Measurements from ENCODE around the gene ANXA4. TPM values are rescaled to one million over a fixed set of nuclear protein-coding genes. Genes with fewer than 3 reads are reported as not detected.
A peak's percentile ranks its signal among the peaks of the same experiment; 100 is the strongest.

ANXA4 gene
- total RNA-seq, 2 donors from 2014 or later = 11.4 to 13.4 TPM

GRCh38 chr2:69781321-69782248, 39.7 kb downstream of the ANXA4 start:
- ATAC-seq (no peak), DNase-seq (no peak)
- no peaks in the 10 kb centered on the region for H3K9me3 ChIP-seq (ENCODE audit: control insufficient read depth, low read length, poor library complexity, severe bottlenecking)
- Mint-ChIP-seq H3K4me1 (peaks cover 8% of the 10 kb centered on the region), H3K36me3 (ENCODE audit: low read depth) (peaks cover 6% of the 10 kb centered on the region), H3K27ac (no peak overlapping the region), H3K4me3 (no peak overlapping the region), H3K27me3 (no peaks in the 10 kb centered on the region)

DNA sequence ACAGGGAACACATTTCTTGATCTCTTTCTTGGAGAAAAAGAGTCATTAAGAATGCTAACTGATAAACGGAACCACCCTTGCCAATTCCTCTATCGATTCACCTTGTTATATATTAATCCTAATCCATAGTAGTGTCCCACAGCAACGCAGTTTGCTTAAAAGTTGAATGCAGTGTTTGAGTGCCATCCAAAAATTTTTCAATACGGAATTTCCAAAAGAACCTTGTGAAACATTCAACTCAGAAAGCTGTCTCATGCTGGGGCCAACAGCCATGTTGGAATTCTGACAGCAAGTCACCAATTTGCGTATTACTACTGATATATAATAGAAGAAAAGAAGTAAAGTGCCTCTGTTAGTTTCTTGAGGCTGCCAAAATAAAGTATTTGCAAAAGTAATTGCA, 42.3 kb downstream of the ANXA4 start:
- Mint-ChIP-seq H3K4me3 (no peak overlapping the region), H3K27ac (no peak overlapping the region), H3K36me3 (ENCODE audit: low read depth) (peaks cover 6% of the 10 kb centered on the region), H3K27me3 (no peaks in the 10 kb centered on the region), H3K4me1 (peaks cover 13% of the 10 kb centered on the region)
- DNase-seq (no peak), ATAC-seq (no peak)
- H3K9me3 ChIP-seq (ENCODE audit: control insufficient read depth, low read length, poor library complexity, severe bottlenecking) = no peaks in the 10 kb centered on the region

DNA sequence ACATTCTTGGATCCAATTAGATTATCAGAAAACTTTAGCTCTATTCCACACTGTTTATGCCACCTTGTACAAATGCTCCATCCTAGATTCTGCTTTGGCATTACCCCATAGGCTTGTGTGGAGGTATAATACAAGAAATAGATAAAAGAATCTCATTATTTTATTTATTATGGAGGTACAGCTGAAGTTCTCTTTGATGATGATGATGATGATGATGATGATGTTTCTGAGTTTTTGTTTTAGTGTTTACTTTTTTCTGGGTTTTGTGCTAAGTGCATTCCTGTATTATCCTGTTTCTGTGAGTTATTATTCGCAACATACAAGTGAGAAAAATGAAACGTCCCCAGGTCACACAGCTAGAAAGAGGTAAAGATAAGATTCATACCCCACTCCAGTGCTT, 43.4 kb downstream of the ANXA4 start:
- peaks cover 6% of the 10 kb centered on the region for H3K36me3 Mint-ChIP-seq (ENCODE audit: low read depth)
- H3K27ac Mint-ChIP-seq = peak overlapping the region; percentile 81
- H3K4me1 Mint-ChIP-seq = peaks cover 16% of the 10 kb centered on the region
- ATAC-seq = no peak
- H3K9me3 ChIP-seq (ENCODE audit: control insufficient read depth, low read length, poor library complexity, severe bottlenecking) = no peaks in the 10 kb centered on the region
- no peak for DNase-seq
- H3K27me3 Mint-ChIP-seq = no peaks in the 10 kb centered on the region
- H3K4me3 Mint-ChIP-seq = no peak overlapping the region

DNA sequence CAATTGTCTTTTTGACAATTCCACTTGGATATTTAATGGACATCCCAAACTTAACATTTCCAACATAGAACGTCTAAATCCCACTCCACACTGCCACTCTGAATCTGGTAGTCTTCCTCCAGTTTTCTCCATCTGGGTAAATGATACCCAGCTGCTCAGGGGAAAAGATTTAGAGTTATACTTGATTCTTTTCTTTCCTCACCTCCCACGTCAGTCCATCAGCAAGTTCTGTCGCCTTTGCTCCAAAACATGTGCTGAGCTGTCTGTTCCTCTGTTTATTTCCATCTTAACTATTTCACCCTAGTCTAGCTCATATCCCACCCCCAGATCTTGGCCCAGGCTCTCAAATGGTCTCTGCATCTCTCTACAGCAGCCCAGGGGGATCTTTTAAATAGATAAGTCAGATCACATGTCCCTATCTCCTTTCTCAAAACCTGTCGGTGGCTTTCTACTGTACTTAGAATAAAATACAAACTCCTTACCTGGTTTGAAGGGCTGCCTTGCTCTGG, 44.2 kb downstream of the ANXA4 start:
- ATAC-seq (no peak), DNase-seq (no peak)
- Mint-ChIP-seq H3K4me3 (no peak overlapping the region), H3K4me1 (peaks cover 16% of the 10 kb centered on the region), H3K27me3 (no peaks in the 10 kb centered on the region), H3K27ac (peak overlapping the region; percentile 81), H3K36me3 (ENCODE audit: low read depth) (peaks cover 6% of the 10 kb centered on the region)
- H3K9me3 ChIP-seq (ENCODE audit: control insufficient read depth, low read length, poor library complexity, severe bottlenecking) = no peaks in the 10 kb centered on the region

DNA sequence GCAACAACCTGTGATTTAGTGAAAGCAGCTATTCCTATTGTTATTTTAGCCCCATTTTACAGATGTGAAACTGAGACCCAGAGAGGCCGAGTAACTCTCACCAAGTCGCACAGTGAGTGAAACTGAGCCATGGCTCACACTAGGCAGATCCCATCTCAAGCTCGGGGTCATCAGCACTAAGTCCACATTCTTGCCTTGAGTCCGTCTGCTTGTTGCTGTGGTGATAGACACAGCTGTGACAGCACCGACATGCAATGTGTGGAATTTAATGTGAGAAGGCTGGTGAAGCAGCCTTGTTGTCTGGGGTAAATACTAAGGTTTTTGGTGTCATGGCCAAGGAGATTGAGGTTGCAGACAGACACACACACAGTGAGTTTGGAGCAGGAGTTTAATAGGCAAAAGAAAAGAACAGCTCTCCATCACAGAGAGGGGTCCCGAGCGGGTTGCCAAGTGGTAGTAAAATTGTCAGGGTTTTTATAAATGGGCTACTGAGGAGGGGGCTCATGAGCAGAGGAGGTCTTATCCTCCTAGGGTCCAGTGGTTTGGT, 47.3 kb downstream of the ANXA4 start:
- no peaks in the 10 kb centered on the region for H3K9me3 ChIP-seq (ENCODE audit: control insufficient read depth, low read length, poor library complexity, severe bottlenecking)
- no peak overlapping the region for H3K4me3 Mint-ChIP-seq
- peaks cover 4% of the 10 kb centered on the region for H3K36me3 Mint-ChIP-seq (ENCODE audit: low read depth)
- H3K4me1 Mint-ChIP-seq = peaks cover 16% of the 10 kb centered on the region
- ATAC-seq = no peak
- H3K27ac Mint-ChIP-seq = peak overlapping the region; percentile 24
- no peak for DNase-seq
- no peaks in the 10 kb centered on the region for H3K27me3 Mint-ChIP-seq

- Mint-ChIP-seq H3K4me1 (peaks cover 16% of the 10 kb centered on the region), H3K27ac (peak overlapping the region; percentile 24), H3K36me3 (ENCODE audit: low read depth) (peaks cover 4% of the 10 kb centered on the region), H3K4me3 (peak overlapping the region; percentile 59), H3K27me3 (no peaks in the 10 kb centered on the region)
- H3K9me3 ChIP-seq (ENCODE audit: control insufficient read depth, low read length, poor library complexity, severe bottlenecking) = no peaks in the 10 kb centered on the region
- no peak for DNase-seq
- no peak for ATAC-seq
Observed at GRCh38 chr2:69789772-69790600, 48.1 kb downstream of the ANXA4 start.

DNA sequence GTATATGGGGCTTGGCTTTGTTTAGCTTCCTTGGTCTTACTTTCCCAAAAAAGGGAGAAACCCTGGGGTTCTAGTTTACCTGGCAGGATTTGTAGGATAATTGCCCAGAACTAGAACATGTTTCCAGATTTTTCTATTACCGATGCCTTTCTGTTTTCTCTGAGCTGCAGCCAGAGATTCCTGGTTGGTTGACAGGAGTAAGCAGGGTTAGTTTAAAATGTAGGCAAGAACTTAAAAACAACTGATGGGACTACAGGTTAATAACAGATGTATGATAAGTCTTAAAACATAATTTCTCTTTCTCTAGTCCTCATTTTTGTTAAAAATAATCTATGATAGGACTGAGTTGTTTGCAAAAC, 48.6 kb downstream of the ANXA4 start:
- no peak overlapping the region for H3K4me3 Mint-ChIP-seq
- H3K27ac Mint-ChIP-seq = no peak overlapping the region
- no peaks in the 10 kb centered on the region for H3K27me3 Mint-ChIP-seq
- H3K36me3 Mint-ChIP-seq (ENCODE audit: low read depth) = peaks cover 4% of the 10 kb centered on the region
- H3K4me1 Mint-ChIP-seq = peaks cover 16% of the 10 kb centered on the region
- ATAC-seq (no peak), DNase-seq (no peak)
- H3K9me3 ChIP-seq (ENCODE audit: control insufficient read depth, low read length, poor library complexity, severe bottlenecking) = no peaks in the 10 kb centered on the region

DNA sequence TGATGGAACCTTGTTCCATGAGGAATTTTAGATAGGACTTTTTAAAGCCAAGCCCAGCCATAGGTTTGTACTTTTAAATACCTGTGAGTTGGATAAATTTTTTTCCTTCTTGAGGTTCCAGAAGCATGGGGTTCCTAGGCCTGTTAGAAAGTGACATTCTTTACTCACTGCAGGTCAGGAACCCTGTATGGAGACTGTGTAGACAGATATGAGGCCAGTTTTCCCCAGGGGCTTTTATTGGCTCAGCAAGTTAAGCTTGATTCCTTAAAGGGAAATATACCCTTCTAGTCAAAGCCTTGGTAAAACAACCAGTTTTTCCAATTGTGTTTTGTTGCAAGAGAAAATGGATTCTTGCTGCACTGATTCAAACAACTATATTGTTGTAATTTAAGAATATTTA, 49.1 kb downstream of the ANXA4 start:
- peaks cover 16% of the 10 kb centered on the region for H3K4me1 Mint-ChIP-seq
- H3K27ac Mint-ChIP-seq = no peak overlapping the region
- H3K36me3 Mint-ChIP-seq (ENCODE audit: low read depth) = peaks cover 2% of the 10 kb centered on the region
- ATAC-seq (no peak), DNase-seq (no peak)
- H3K4me3 Mint-ChIP-seq = no peak overlapping the region
- no peaks in the 10 kb centered on the region for H3K9me3 ChIP-seq (ENCODE audit: control insufficient read depth, low read length, poor library complexity, severe bottlenecking)
- H3K27me3 Mint-ChIP-seq = no peaks in the 10 kb centered on the region

DNA sequence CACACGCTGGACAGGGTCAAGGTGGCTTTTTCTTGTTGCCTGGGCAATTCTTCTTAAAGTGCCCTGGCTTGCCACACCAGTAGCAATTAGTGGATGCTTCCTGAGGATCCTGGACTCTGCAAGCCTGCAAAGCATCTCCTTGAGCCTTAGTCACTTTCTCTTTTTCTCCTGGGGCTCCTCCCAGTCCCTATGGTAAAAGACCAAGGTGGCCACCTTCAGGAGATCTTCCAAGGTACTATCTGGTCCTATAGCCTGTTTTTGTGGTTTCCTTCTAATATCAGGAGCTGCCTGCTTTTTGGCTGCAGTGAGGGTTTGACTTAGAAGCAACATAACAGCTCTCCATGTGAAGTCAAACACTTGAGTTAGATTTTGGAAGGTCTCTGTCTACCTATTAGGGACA, 54.2 kb downstream of the ANXA4 start:
- no peak overlapping the region for H3K4me3 Mint-ChIP-seq
- ATAC-seq (no peak), DNase-seq (no peak)
- no peaks in the 10 kb centered on the region for H3K27me3 Mint-ChIP-seq
- H3K27ac Mint-ChIP-seq = no peak overlapping the region
- H3K9me3 ChIP-seq (ENCODE audit: control insufficient read depth, low read length, poor library complexity, severe bottlenecking) = no peaks in the 10 kb centered on the region
- no peaks in the 10 kb centered on the region for H3K36me3 Mint-ChIP-seq (ENCODE audit: low read depth)
- peaks cover 18% of the 10 kb centered on the region for H3K4me1 Mint-ChIP-seq

DNA sequence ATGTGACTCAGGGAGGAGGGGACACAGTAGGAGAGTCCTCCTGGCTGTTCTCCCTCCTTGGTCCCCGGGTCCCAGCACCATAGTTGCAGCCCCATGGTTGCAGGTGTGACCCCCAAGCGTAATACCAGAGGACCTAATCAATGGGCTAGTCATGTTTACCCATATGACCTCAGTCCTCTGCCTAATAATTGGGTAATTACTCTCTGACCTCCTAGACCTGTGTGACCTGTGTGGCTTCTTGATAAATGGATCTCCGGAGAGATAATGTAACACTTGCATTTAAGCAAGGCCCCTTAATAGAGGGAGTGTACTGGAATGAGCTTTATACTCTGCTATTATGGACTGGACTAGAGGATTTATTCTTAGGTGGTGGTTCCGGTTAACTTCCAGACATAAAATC, 55.3 kb downstream of the ANXA4 start:
- H3K4me3 Mint-ChIP-seq = no peak overlapping the region
- H3K36me3 Mint-ChIP-seq (ENCODE audit: low read depth) = no peaks in the 10 kb centered on the region
- DNase-seq (no peak), ATAC-seq (no peak)
- no peak overlapping the region for H3K27ac Mint-ChIP-seq
- H3K27me3 Mint-ChIP-seq = no peaks in the 10 kb centered on the region
- H3K9me3 ChIP-seq (ENCODE audit: control insufficient read depth, low read length, poor library complexity, severe bottlenecking) = no peaks in the 10 kb centered on the region
- H3K4me1 Mint-ChIP-seq = peaks cover 20% of the 10 kb centered on the region

GRCh38 chr2:69797836-69798289, 55.9 kb downstream of the ANXA4 start:
- no peak overlapping the region for H3K4me3 Mint-ChIP-seq
- H3K9me3 ChIP-seq (ENCODE audit: control insufficient read depth, low read length, poor library complexity, severe bottlenecking) = no peaks in the 10 kb centered on the region
- no peak overlapping the region for H3K27ac Mint-ChIP-seq
- peaks cover 20% of the 10 kb centered on the region for H3K4me1 Mint-ChIP-seq
- ATAC-seq (no peak), DNase-seq (no peak)
- no peaks in the 10 kb centered on the region for H3K27me3 Mint-ChIP-seq
- no peaks in the 10 kb centered on the region for H3K36me3 Mint-ChIP-seq (ENCODE audit: low read depth)

- peaks cover 23% of the 10 kb centered on the region for H3K4me1 Mint-ChIP-seq
- ATAC-seq (no peak), DNase-seq (no peak)
- no peaks in the 10 kb centered on the region for H3K36me3 Mint-ChIP-seq (ENCODE audit: low read depth)
- no peak overlapping the region for H3K4me3 Mint-ChIP-seq
- H3K9me3 ChIP-seq (ENCODE audit: control insufficient read depth, low read length, poor library complexity, severe bottlenecking) = no peaks in the 10 kb centered on the region
- H3K27ac Mint-ChIP-seq = no peak overlapping the region
- H3K27me3 Mint-ChIP-seq = no peaks in the 10 kb centered on the region
Observed at GRCh38 chr2:69798290-69798908, 56.5 kb downstream of the ANXA4 start.

All from T-helper 17 cell (primary cell).